ENCODE measurements around the gene LY6G6C.

The LY6G6C gene

GRCh38 chr6:31718265-31718664, 3.3 kb downstream of the LY6G6C start:
- TF ChIP-seq MAX (IDR thresholded peaks at IDR 0.05) (peak; percentile 28; the same call in 1 of the 2 replicates), ZBTB7A (IDR thresholded peaks at IDR 0.05; ENCODE audit: low read depth) (no peak), EP300 (IDR thresholded peaks at IDR 0.05; ENCODE audit: borderline replicate concordance) (peak; percentile 51; the same call in 1 of the 2 replicates), NFIC (IDR thresholded peaks at IDR 0.05) (peak; percentile 58; the same call in 1 of the 2 replicates), TAF1 (IDR thresholded peaks at IDR 0.05; ENCODE audit: low read depth) (no peak), CREB1 (IDR thresholded peaks at IDR 0.05; ENCODE audit: low read depth) (no peak), EGR1 (IDR thresholded peaks at IDR 0.05) (no peak), RAD21 (IDR thresholded peaks at IDR 0.05; ENCODE audit: low read depth) (no peak), FOXM1 (IDR thresholded peaks at IDR 0.05; ENCODE audit: borderline replicate concordance, low read depth) (no peak), USF1 (IDR thresholded peaks at IDR 0.05) (no peak), TCF12 (IDR thresholded peaks at IDR 0.05; ENCODE audit: low read depth) (peak; percentile 77), YY1 (IDR thresholded peaks at IDR 0.05; ENCODE audit: low read depth) (peak; percentile 74), CEBPB (IDR thresholded peaks at IDR 0.05) (no peak), TEAD4 (IDR thresholded peaks at IDR 0.05) (peak; percentile 70)
- TF ChIP-seq, protein P1, sequence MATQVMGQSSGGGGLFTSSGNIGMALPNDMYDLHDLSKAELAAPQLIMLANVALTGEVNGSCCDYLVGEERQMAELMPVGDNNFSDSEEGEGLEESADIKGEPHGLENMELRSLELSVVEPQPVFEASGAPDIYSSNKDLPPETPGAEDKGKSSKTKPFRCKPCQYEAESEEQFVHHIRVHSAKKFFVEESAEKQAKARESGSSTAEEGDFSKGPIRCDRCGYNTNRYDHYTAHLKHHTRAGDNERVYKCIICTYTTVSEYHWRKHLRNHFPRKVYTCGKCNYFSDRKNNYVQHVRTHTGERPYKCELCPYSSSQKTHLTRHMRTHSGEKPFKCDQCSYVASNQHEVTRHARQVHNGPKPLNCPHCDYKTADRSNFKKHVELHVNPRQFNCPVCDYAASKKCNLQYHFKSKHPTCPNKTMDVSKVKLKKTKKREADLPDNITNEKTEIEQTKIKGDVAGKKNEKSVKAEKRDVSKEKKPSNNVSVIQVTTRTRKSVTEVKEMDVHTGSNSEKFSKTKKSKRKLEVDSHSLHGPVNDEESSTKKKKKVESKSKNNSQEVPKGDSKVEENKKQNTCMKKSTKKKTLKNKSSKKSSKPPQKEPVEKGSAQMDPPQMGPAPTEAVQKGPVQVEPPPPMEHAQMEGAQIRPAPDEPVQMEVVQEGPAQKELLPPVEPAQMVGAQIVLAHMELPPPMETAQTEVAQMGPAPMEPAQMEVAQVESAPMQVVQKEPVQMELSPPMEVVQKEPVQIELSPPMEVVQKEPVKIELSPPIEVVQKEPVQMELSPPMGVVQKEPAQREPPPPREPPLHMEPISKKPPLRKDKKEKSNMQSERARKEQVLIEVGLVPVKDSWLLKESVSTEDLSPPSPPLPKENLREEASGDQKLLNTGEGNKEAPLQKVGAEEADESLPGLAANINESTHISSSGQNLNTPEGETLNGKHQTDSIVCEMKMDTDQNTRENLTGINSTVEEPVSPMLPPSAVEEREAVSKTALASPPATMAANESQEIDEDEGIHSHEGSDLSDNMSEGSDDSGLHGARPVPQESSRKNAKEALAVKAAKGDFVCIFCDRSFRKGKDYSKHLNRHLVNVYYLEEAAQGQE (IDR thresholded peaks at IDR 0.05; ENCODE audit: low read depth), result no peak

DNA sequence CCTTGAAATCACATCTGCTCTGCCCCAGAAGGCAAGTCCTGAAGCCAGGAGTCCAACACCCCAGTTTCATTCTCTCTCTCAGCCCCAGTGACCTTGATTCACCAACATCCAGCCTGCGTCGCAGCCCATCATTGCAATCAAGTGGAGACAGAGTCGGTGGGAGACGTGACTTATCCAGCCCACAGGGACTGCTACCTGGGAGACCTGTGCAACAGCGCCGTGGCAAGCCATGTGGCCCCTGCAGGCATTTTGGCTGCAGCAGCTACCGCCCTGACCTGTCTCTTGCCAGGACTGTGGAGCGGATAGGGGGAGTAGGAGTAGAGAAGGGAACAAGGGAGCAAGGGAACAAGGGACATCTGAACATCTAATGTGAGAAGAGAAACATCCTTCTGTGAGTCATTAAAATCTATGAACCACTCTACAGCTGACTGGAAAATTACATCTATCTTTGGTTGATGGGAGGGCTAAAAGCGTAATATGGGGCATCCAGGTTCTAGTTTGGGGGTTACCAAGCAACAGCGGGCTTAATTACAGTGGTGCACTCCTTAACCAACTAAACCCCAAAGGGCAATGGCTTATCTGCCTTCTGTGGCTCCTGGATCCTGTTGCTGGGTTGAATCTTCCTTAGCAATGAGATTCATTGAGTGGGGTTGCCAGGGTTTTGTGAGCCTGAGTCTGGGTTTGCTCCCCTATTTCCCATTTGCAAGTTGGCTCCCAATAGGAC, 3.9 kb downstream of the LY6G6C start:
- TF ChIP-seq TEAD4 (IDR thresholded peaks at IDR 0.05), result no peak
- TF ChIP-seq TAF1 (IDR thresholded peaks at IDR 0.05; ENCODE audit: low read depth), result no peak
- TF ChIP-seq FOXM1 (IDR thresholded peaks at IDR 0.05; ENCODE audit: borderline replicate concordance, low read depth), result no peak
- no peak for TF ChIP-seq EGR1 (IDR thresholded peaks at IDR 0.05)
- TF ChIP-seq MAX (IDR thresholded peaks at IDR 0.05), result no peak
- TF ChIP-seq, protein P1 (IDR thresholded peaks at IDR 0.05; ENCODE audit: low read depth), result no peak
- TF ChIP-seq CREB1 (IDR thresholded peaks at IDR 0.05; ENCODE audit: low read depth), result no peak
- TF ChIP-seq ZBTB7A (IDR thresholded peaks at IDR 0.05; ENCODE audit: low read depth), result no peak
- no peak for TF ChIP-seq RAD21 (IDR thresholded peaks at IDR 0.05; ENCODE audit: low read depth)
- no peak for TF ChIP-seq TCF12 (IDR thresholded peaks at IDR 0.05; ENCODE audit: low read depth)
- no peak for TF ChIP-seq NFIC (IDR thresholded peaks at IDR 0.05)
- no peak for TF ChIP-seq EP300 (IDR thresholded peaks at IDR 0.05; ENCODE audit: borderline replicate concordance)
- no peak for TF ChIP-seq YY1 (IDR thresholded peaks at IDR 0.05; ENCODE audit: low read depth)
- no peak for TF ChIP-seq USF1 (IDR thresholded peaks at IDR 0.05)
- no peak for TF ChIP-seq CEBPB (IDR thresholded peaks at IDR 0.05)

- TF ChIP-seq EGR1 (IDR thresholded peaks at IDR 0.05) (no peak), TEAD4 (IDR thresholded peaks at IDR 0.05) (no peak), YY1 (IDR thresholded peaks at IDR 0.05; ENCODE audit: low read depth) (no peak), ZBTB7A (IDR thresholded peaks at IDR 0.05; ENCODE audit: low read depth) (no peak), USF1 (IDR thresholded peaks at IDR 0.05) (no peak), MAX (IDR thresholded peaks at IDR 0.05) (no peak), TCF12 (IDR thresholded peaks at IDR 0.05; ENCODE audit: low read depth) (no peak), NFIC (IDR thresholded peaks at IDR 0.05) (no peak), RAD21 (IDR thresholded peaks at IDR 0.05; ENCODE audit: low read depth) (no peak)
Observed at GRCh38 chr6:31715022-31715958, 6.3 kb downstream of the LY6G6C start, which contains the start of gene LY6G6D. TSS of gene LY6G6D (plus strand) at chr6:31715348. CDS start at chr6:31715356, 8 bp downstream.
